Testis (tissue), 3 donors: ENCODE results near the gene IER3. TPM values are rescaled to one million over a fixed set of nuclear protein-coding genes. Genes with fewer than 3 reads are reported as not detected.
"Not testable (repeated sequence)": the region's sequence is repeated elsewhere in the genome, so short reads cannot be mapped to it uniquely, and the experiment has no call there.

Experiments used
- DNase-seq: peaks from one replicate; pipeline ENCODE4 v3.0.0-alpha.2; 2019
- H3K27ac ChIP-seq, 2 donors: fragments of 200-600 bp; sonication (generic); one replicate each; pipeline ENCODE4 v1.5.1; 2019
- H3K27me3 ChIP-seq: fragments of 200-600 bp; sonication (generic); one replicate; pipeline ENCODE4 v1.5.1; 2019
- H3K36me3 ChIP-seq: fragments of 200-600 bp; sonication (generic); one replicate; pipeline ENCODE4 v1.5.1; 2017; ENCODE audit warnings: low read depth; ENCODE audit errors: missing control alignments
- H3K4me1 ChIP-seq: fragments of 200-600 bp; sonication (generic); one replicate; pipeline ENCODE4 v1.5.1; 2019
- H3K4me3 ChIP-seq, 2 donors: fragments of 200-600 bp; sonication (generic); one replicate each; pipeline ENCODE4 v1.5.1; 2017 to 2019
- H3K9me3 ChIP-seq: fragments of 200-600 bp; sonication (generic); one replicate; pipeline ENCODE4 v1.5.1; 2017
- CTCF ChIP-seq, 3 experiments: fragments of 450-650 bp in 2 of 3; fragments of 200-600 bp in 1 of 3; sonication (generic) in 1 of 3; IDR thresholded peaks; one replicate each; pipeline ENCODE4 v1.5.1; 2016 to 2019; ENCODE audit warnings: antibody characterized with exemption in 3 of 3, mild to moderate bottlenecking in 2 of 3, moderate library complexity in 1 of 3
- POLR2A ChIP-seq: fragments of 450-650 bp; IDR thresholded peaks from one replicate; pipeline ENCODE4 v1.6.1; 2017; ENCODE audit warnings: antibody characterized with exemption, mild to moderate bottlenecking, moderate library complexity
- WGBS, 2 donors: methylation state at CpG; one replicate each; pipeline ENCODE4 v1.1.5; 2018; 5-methylcytosine and 5-hydroxymethylcytosine counted together
- intact Hi-C: fragments of 100-400 bp; cut with DNase I; formaldehyde crosslinking; loops from one replicate; pipeline ENCODE4 v1.15.1; 2023; ENCODE audit warnings: low total_unique reads
- polyA plus RNA-seq: library from polyadenylated mRNA; stranded (reverse); fragments of 350-450 nt; fragmentation: Illumina TruSeq; extraction: RNeasy Lipid Tissue Mini Kit (QIAGEN cat#74804); gene quantifications from one replicate; pipeline ENCODE4 v1.2.3, GENCODE V29; 2014; ENCODE audit warnings: low read depth, low replicate concordance; ENCODE audit not compliant: insufficient read depth
- total RNA-seq, 2 donors: library from RNA; depleted of rRNA; stranded (reverse); fragments of >200 nt; gene quantifications; one replicate each; pipeline ENCODE4 v1.2.3, GENCODE V29; 2016

IER3 gene
- total and polyA plus RNA-seq, 3 donors from 2014 or later: 1.4 to 11.1 (median 7.7) TPM

DNA sequence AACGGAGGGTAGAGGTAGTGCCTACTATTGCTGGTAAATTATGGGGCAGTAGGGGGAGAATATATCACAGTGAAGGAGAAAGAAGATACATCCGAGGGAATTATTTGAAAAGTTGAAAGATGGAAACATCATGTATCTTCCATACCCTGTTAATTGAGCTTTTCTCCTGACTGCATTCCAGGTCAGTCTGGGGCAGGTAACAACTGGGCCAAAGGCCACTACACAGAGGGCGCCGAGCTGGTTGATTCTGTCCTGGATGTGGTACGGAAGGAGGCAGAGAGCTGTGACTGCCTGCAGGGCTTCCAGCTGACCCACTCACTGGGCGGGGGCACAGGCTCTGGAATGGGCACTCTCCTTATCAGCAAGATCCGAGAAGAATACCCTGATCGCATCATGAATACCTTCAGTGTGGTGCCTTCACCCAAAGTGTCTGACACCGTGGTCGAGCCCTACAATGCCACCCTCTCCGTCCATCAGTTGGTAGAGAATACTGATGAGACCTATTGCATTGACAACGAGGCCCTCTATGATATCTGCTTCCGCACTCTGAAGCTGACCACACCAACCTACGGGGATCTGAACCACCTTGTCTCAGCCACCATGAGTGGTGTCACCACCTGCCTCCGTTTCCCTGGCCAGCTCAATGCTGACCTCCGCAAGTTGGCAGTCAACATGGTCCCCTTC, 21.0 kb downstream of the IER3 start:
- 64 to 73% methylated on average over 16 of the region's 16 CpGs for WGBS, 2 donors

DNA sequence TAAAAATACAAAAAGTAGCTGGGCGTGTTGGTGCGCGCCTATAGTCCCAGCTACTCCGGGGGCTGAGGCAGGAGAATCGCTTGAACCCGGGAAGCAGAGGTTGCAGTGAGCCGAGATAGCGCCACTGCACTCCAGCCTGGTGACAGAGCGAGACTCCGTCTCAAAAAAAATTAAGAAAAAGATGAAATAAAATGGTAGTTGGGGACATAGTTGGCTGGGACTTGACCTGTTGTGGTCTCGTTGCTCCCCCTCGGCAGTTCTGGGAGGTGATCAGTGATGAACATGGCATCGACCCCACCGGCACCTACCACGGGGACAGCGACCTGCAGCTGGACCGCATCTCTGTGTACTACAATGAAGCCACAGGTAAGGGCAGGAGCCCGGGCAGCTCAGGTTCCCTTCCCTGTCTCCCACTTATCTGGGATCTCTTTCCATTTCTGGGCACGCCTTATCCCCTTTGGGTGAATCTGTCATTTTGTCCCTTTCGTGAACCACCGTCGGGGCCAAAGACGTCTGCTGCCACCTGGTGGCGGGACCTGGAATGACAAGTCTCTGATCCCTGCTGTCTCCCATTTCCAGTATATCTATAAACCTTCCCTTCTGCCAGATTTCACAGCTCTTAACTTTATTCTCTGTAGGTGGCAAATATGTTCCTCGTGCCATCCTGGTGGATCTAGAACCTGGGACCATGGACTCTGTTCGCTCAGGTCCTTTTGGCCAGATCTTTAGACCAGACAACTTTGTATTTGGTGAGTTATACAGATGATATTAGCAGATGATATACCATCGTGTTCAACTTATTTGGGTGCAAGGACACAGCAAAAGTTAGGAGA, 21.9 kb downstream of the IER3 start:
- Histone ChIP-seq H3K4me1 (peaks cover 27% of the 10 kb centered on the region), H3K4me3 (peak overlapping the region; percentile 73 to 99), H3K9me3 (no peaks in the 10 kb centered on the region), H3K27me3 (no peaks in the 10 kb centered on the region), H3K27ac (peak overlapping the region in 1 of 2 donors; percentile 90), H3K36me3 (no peaks in the 10 kb centered on the region)
- peak; percentile 87 for DNase-seq
- intact Hi-C loops: loop anchor here (2.0 to 10.0 kb wide), 2 partner anchors 44 to 1078 kb away; no protein-coding TSS in a partner anchor
- 11% methylated on average over 27 of the region's 27 CpGs for WGBS, 2 donors
- TF ChIP-seq CTCF (IDR thresholded peaks at IDR 0.05) (peak; percentile 99), POLR2A (no peak)

More for the DNA sequence above, 21.0 kb downstream of the IER3 start:
- H3K27me3 ChIP-seq, DNase-seq, H3K9me3 ChIP-seq, H3K36me3 ChIP-seq, H3K27ac ChIP-seq, H3K4me3 ChIP-seq: not testable (repeated sequence)
- intact Hi-C loops: loop anchor here (2.0 to 10.0 kb wide), 2 partner anchors 44 to 1078 kb away; no protein-coding TSS in a partner anchor
- peaks cover 21% of the 10 kb centered on the region for H3K4me1 ChIP-seq

- H3K27ac ChIP-seq: peak overlapping the region; percentile 61 to 90
- 6 to 9% methylated on average over 10 of the region's 10 CpGs for WGBS, 2 donors
- not testable (repeated sequence) for H3K27me3 ChIP-seq, H3K36me3 ChIP-seq, H3K9me3 ChIP-seq, DNase-seq
- H3K4me1 ChIP-seq: peaks cover 27% of the 10 kb centered on the region
- intact Hi-C loops: loop anchor here (2.0 to 10.0 kb wide), 2 partner anchors 43 to 1077 kb away; no protein-coding TSS in a partner anchor
- H3K4me3 ChIP-seq: peak overlapping the region; percentile 73 to 99
These were observed 22.4 kb downstream of the IER3 start for GRCh38 chr6:30722025-30722279.

DNA sequence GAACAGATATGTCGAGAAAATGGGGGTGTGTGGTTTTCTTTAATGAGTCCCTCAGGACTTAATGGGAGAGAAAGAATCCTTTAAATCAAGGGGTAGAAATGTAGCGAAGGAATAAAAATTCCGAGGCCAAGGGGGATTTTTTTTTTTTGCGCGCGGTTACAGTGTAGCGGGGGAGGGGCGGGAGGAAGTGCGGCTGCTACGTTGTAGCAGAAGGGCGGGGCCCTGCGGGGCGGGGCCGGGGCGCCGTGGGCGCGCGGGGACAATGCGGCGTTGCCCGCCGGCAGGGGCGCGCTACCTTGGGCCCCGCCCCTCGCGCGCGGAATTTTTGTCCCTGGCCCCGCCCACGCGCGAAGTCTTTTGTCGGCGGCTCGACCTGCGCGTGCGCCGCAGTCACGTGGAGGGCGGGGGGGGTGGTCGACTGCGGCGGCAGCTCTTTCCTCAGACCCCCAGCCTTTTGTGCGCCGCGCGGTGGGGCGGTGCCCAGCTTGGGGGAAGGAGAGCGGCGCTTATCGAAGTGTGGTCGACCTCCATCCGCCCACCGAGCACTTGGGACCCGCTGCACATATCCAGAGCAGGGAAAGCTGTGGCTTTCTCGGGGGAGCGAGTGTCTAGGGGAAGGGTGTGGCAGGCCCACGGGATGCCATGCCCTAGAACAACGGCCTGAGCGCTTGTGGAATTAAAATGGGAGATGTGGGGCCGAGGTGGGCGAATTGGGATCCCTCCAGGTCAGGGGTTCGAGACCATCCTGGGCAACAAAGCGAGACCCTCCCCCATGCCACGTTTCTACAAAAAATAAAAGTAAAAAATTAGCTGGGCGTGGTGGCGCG, 22.9 kb downstream of the IER3 start:
- Histone ChIP-seq H3K27ac (peak overlapping the region; percentile 89 to 90), H3K4me3 (peak overlapping the region; percentile 73 to 99), H3K27me3 (no peaks in the 10 kb centered on the region), H3K9me3 (no peaks in the 10 kb centered on the region), H3K36me3 (no peaks in the 10 kb centered on the region), H3K4me1 (peaks cover 30% of the 10 kb centered on the region)
- TF ChIP-seq POLR2A: peak; percentile 34
- peak; percentile 33 to 58 (median 49) for TF ChIP-seq CTCF (IDR thresholded peaks at IDR 0.05)
- intact Hi-C loops: loop anchor here (2.0 to 10.0 kb wide), 3 partner anchors 35 to 1077 kb away; partner anchors contain the start of gene PPP1R18
- peak; percentile 94 for DNase-seq
- 1 to 3% methylated on average over 32 to 69 of the region's 71 CpGs for WGBS, 2 donors

- intact Hi-C loops: loop anchor here (2.0 to 10.0 kb wide), 2 partner anchors 34 to 1076 kb away; partner anchors contain the start of gene PPP1R18
- DNase-seq: peak; percentile 84
- H3K36me3 ChIP-seq: no peaks in the 10 kb centered on the region
- peak overlapping the region; percentile 89 to 90 for H3K27ac ChIP-seq
- peaks cover 30% of the 10 kb centered on the region for H3K4me1 ChIP-seq
- peak overlapping the region; percentile 73 to 99 for H3K4me3 ChIP-seq
- no peaks in the 10 kb centered on the region for H3K27me3 ChIP-seq
- no peak for TF ChIP-seq CTCF (IDR thresholded peaks at IDR 0.05)
- no peak for TF ChIP-seq POLR2A
- H3K9me3 ChIP-seq: no peaks in the 10 kb centered on the region
- WGBS, 2 donors: 0% methylated on average over 27 to 29 of the region's 29 CpGs
These were observed 23.6 kb downstream of the IER3 start for GRCh38 chr6:30720738-30721197.
